ENCODE results near the gene ULBP3.
"Not testable (repeated sequence)": the region's sequence is repeated elsewhere in the genome, so short reads cannot be mapped to it uniquely, and the experiment has no call there.

The ULBP3 gene

GRCh38 chr6:150014623-150015280 is 54.2 kb downstream of the ULBP3 start:
- FAIRE-seq, result not testable (repeated sequence)

GRCh38 chr6:150013785-150014622 is 54.9 kb downstream of the ULBP3 start:
- FAIRE-seq, result not testable (repeated sequence)

GRCh38 chr6:150012846-150013784 is 55.8 kb downstream of the ULBP3 start:
- not testable (repeated sequence) for FAIRE-seq

Measured in G401.6 (cell line).